Epithelial cell of umbilical artery (primary cell): ENCODE measurements around the gene ACOT13. TPM values are rescaled to one million over a fixed set of nuclear protein-coding genes. Genes with fewer than 3 reads are reported as not detected.

Experiments used
- total RNA-seq: library from RNA; depleted of rRNA; stranded (reverse); fragments of >200 nt; gene quantifications from 2 replicates; pipeline ENCODE4 v1.2.3, GENCODE V29; 2014

ACOT13 gene
- total RNA-seq = 6.2 and 7.5 TPM in 2 replicates

DNA sequence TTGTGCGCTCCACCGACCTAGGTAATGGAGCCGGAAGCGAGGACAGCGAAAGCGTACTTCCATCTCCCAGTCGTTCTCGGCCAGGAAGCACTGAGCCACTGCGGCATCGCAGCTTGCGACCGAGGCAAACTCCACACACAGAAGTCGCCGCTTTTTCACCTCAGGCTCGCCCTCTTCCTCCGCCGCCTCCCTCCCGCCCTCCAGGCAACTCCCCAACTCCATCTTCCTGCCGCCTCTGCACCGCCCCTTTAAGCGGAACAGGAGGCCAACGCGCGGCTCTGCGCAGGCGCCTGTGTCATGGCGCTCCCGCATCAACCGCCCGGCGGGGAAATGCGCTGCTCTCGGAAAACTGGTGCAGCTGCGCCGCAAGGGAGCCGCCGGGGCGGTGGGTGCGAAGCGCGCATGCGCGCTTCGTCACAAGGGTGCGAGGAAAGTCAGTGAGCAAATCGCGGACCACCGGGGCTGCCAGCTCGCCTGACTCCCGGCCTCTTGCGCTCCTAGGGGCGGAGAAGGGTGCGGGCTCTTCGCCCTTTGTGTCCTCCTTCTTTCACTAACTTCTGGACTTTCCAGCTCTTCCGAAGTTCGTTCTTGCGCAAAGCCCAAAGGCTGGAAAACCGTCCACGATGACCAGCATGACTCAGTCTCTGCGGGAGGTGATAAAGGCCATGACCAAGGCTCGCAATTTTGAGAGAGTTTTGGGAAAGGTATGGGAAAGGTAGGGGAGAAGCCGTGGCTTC is at the start of gene ACOT13, which contains the start of gene TDP2:
TSS of gene ACOT13 (plus strand) at position 437 of the 737 bp plus-strand sequence. CDS start at position 624, 187 bp downstream.
TSS of gene TDP2 (minus strand) at position 259 of the 737 bp plus-strand sequence. CDS start at position 222, 37 bp downstream.

DNA sequence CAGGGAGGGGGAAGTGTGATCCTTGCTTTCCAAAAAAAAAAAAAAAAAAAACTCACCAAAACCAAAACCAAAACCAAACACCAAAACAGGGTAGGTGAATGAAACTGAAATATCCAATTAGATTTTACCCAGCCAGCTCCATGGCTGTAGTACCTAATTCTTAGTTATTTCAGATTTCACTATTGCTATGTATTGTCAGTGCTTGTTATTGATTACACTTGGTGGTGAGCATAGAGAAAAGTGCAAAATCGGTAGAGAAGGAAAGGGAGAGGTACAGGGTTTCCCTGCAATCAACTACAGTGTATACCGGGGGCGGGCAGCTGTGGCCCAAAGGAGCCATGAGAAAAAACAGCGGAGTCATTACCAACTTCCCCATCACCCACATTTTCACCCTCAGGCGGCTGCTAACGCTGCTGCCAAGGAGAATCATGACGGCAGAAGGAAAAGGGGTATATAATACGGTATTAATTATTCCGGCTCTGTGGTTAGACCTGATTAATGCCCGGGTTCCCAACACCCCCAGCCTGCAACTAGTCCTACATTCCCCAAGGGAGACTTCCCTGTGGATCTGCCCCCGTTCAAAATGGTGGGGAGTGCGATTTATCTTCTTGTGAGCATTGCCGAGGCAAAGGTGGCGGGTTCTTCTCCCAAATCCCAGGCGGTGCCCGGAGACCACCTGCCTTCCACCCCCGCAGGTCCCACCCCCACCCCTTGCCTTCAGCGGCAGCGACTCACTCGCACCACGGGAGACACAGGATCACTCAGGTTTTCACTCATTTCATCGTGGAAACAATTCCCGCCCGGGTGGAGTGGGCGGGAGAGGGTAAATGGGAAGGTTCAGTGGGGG is 52.5 kb downstream of the ACOT13 start, which contains the start of gene C6orf62:
TSS of gene C6orf62 (minus strand) at position 30 of the 847 bp plus-strand sequence. CDS start 486 bp downstream, outside the sequence.

Other genes with a start within 250 kb of the ACOT13 start
- gene GPLD1, start 177.5 kb upstream of the ACOT13 start, total RNA-seq = under 0.01 and 0.32 TPM in 2 replicates
- gene ALDH5A1, start 172.1 kb upstream of the ACOT13 start, total RNA-seq = 0.30 and 0.32 TPM in 2 replicates
- not detected in 2 replicates for gene KIAA0319, start 20.9 kb upstream of the ACOT13 start, total RNA-seq
- 24.0 and 32.5 TPM in 2 replicates for gene TDP2, start 178 bp upstream of the ACOT13 start, total RNA-seq
- gene C6orf62, start 52.1 kb downstream of the ACOT13 start, total RNA-seq = 92.6 and 140 TPM in 2 replicates
- gene GMNN, start 107.9 kb downstream of the ACOT13 start, total RNA-seq = 32.8 and 43.3 TPM in 2 replicates
- gene ARMH2, start 131.8 kb downstream of the ACOT13 start, total RNA-seq = not detected in 2 replicates